B cell (primary cell): ENCODE measurements around the gene PPP6R2. TPM values are rescaled to one million over a fixed set of nuclear protein-coding genes. Genes with fewer than 3 reads are reported as not detected.

ENCODE experiments used
- ATAC-seq: fragments of 200-7000 bp; cut with Tn5 transposase; one replicate; pipeline ENCODE4 v1.10.0; 2021; ENCODE audit warnings: low read depth, mild to moderate bottlenecking, moderate number of reproducible peaks, moderate library complexity
- CTCF ChIA-PET: fragments of 350-600 bp; sonication (Branson Sonifier 250); formaldehyde crosslinking; loops from one replicate; lab custom pipeline; 2021; ENCODE audit warnings: antibody characterized with exemption, inconsistent platforms; lab: Charles Lee
- POLR2A ChIA-PET: fragments of 350-600 bp; sonication (Branson Sonifier 250); formaldehyde crosslinking; loops from one replicate; lab custom pipeline; 2021; ENCODE audit warnings: antibody characterized with exemption; lab: Charles Lee
- DNase-seq: peaks from one replicate; pipeline ENCODE4 v3.0.0; 2013
- H2AFZ ChIP-seq: 2 replicates; pipeline ENCODE4 v1.6.1; 2012; ENCODE audit warnings: mild to moderate bottlenecking, low read depth, low read length; ENCODE audit not compliant: insufficient read depth, poor library complexity, severe bottlenecking
- H3K27ac ChIP-seq, 2 donors: 1 replicate in 1 of 2; 2 replicates in 1 of 2; pipeline ENCODE4 v1.5.1; 2012 to 2013; ENCODE audit warnings: low read length in 2 of 2, mild to moderate bottlenecking in 2 of 2, moderate library complexity in 1 of 2
- H3K27me3 ChIP-seq, 4 experiments: fragments of 200-600 bp in 1 of 4; sonication (generic) in 1 of 4; replicated peaks in 1 of 4; 1 replicate in 2 of 4; 2 replicates in 2 of 4; pipeline versions ENCODE4 v1.6.1 to v1.7.0; 2013 to 2016; ENCODE audit warnings: low read length in 3 of 4, mild to moderate bottlenecking in 2 of 4, mixed read lengths in 1 of 4, moderate library complexity in 1 of 4; ENCODE audit not compliant: insufficient read depth in 4 of 4, control insufficient read depth in 3 of 4; ENCODE audit errors: control extremely low read depth in 1 of 4
- H3K36me3 ChIP-seq, 2 experiments: replicated peaks in 1 of 2; 1 replicate in 1 of 2; 2 replicates in 1 of 2; pipeline versions ENCODE4 v1.6.1 to v1.7.1; 2013; ENCODE audit warnings: low read length in 1 of 2; ENCODE audit not compliant: insufficient read depth in 2 of 2, control insufficient read depth in 1 of 2; ENCODE audit errors: control extremely low read depth in 1 of 2, extremely low read depth in 1 of 2
- H3K4me1 ChIP-seq, 2 donors: fragments of 200-600 bp in 1 of 2; sonication (generic) in 1 of 2; 1 replicate in 1 of 2; 2 replicates in 1 of 2; pipeline versions ENCODE4 v1.5.1 to v1.6.1; 2013 to 2017; ENCODE audit warnings: low read length in 2 of 2; ENCODE audit not compliant: control insufficient read depth in 2 of 2, insufficient read depth in 2 of 2
- H3K4me2 ChIP-seq: replicated peaks from 2 replicates; pipeline ENCODE3; 2012; ENCODE audit warnings: mild to moderate bottlenecking, low read depth, low read length; ENCODE audit not compliant: poor library complexity, severe bottlenecking
- H3K4me3 ChIP-seq, 5 experiments: fragments of 200-600 bp in 1 of 5; sonication (generic) in 1 of 5; 1 replicate in 3 of 5; 2 replicates in 2 of 5; pipeline versions ENCODE4 v1.5.1 to v1.7.0; 2011 to 2016; ENCODE audit warnings: low read length in 4 of 5, mild to moderate bottlenecking in 4 of 5, low read depth in 2 of 5, control low read depth in 1 of 5, moderate library complexity in 1 of 5; ENCODE audit not compliant: insufficient read depth in 1 of 5; ENCODE audit errors: control extremely low read depth in 1 of 5, extremely low read depth in 1 of 5
- H3K79me2 ChIP-seq: fragments of 200-600 bp; sonication (generic); one replicate; pipeline ENCODE4 v1.6.0; 2016; ENCODE audit warnings: low read length; ENCODE audit not compliant: control insufficient read depth, insufficient read depth
- H3K9ac ChIP-seq: fragments of 200-600 bp; sonication (generic); 2 replicates; pipeline ENCODE4 v1.6.1; 2017; ENCODE audit warnings: mild to moderate bottlenecking, low read length, moderate library complexity
- H3K9me3 ChIP-seq, 3 donors: one replicate each; pipeline versions ENCODE4 v1.6.1 to v1.7.1; 2013; ENCODE audit warnings: low read length in 2 of 3; ENCODE audit not compliant: control insufficient read depth in 2 of 3, insufficient read depth in 1 of 3; ENCODE audit errors: control extremely low read depth in 1 of 3
- H4K20me1 ChIP-seq: 2 replicates; pipeline ENCODE4 v1.6.0; 2012; ENCODE audit warnings: mild to moderate bottlenecking, low read length; ENCODE audit not compliant: insufficient read depth, control insufficient read depth, poor library complexity, severe bottlenecking
- H3K27ac Mint-ChIP-seq: one replicate; pipeline ENCODE4 v1.8.0; 2021; ENCODE audit warnings: mixed read lengths
- H3K27me3 Mint-ChIP-seq: one replicate; pipeline ENCODE4 v1.8.0; 2021; ENCODE audit warnings: mixed read lengths
- H3K4me1 Mint-ChIP-seq: one replicate; pipeline ENCODE4 v1.8.0; 2021; ENCODE audit warnings: mixed read lengths
- H3K4me3 Mint-ChIP-seq: one replicate; pipeline ENCODE4 v1.8.0; 2021; ENCODE audit warnings: mixed read lengths
- H3K9me3 Mint-ChIP-seq: one replicate; pipeline ENCODE4 v1.8.0; 2022; ENCODE audit warnings: mixed read lengths; ENCODE audit not compliant: insufficient read depth
- CTCF ChIP-seq: fragments of 200-600 bp; IDR thresholded peaks from one replicate; pipeline ENCODE4 v1.8.0; 2022; ENCODE audit warnings: antibody characterized with exemption, mild to moderate bottlenecking
- EZH2 ChIP-seq: IDR thresholded peaks from 2 replicates; pipeline ENCODE4 v1.6.1; 2012; ENCODE audit warnings: borderline replicate concordance, low read depth, mild to moderate bottlenecking, moderate library complexity, low read length; ENCODE audit not compliant: insufficient read depth, poor library complexity, severe bottlenecking
- WGBS: methylation state at CpG from one replicate; pipeline ENCODE4 v1.1.5; 2013; ENCODE audit warnings: missing lambda C conversion rate; ENCODE audit not compliant: insufficient coverage; 5-methylcytosine and 5-hydroxymethylcytosine counted together
- intact Hi-C: fragments of 100-400 bp; cut with micrococcal nuclease; formaldehyde crosslinking; loops from one replicate; pipeline ENCODE4 v1.10.0; 2022
- polyA plus RNA-seq: library from polyadenylated mRNA; depleted of rRNA; stranded (reverse); fragments of >200 nt; gene quantifications from 2 replicates; pipeline ENCODE4 v1.2.3, GENCODE V29; 2012
- total RNA-seq, 2 donors: library from RNA; stranded (reverse); fragments of 120-200 nt in 1 of 2; gene quantifications; 1 replicate in 1 of 2; 2 replicates in 1 of 2; pipeline versions ENCODE4 v1.2.3 to v1.2.4, GENCODE V29; 2013 to 2022

Gene PPP6R2
- total and polyA plus RNA-seq, 2 donors (not counting 1 experiment from before 2014, with no cell fraction given) = 91.4 to 98.7 TPM

GRCh38 chr22:50308986-50309600 lies 34.0 kb upstream of the PPP6R2 start:
- 42% methylated on average over 7 of the region's 9 CpGs for WGBS
- H3K9me3 ChIP-seq = peaks cover 0 to 6% (median 0%) of the 10 kb centered on the region in 3 donors
- H3K4me3 ChIP-seq = no peak overlapping the region
- no peak overlapping the region for H2AFZ ChIP-seq
- no peaks in the 10 kb centered on the region for H3K79me2 ChIP-seq
- no peak for TF ChIP-seq CTCF
- TF ChIP-seq EZH2 = no peak
- no peaks in the 10 kb centered on the region for H4K20me1 ChIP-seq
- H3K9ac ChIP-seq = no peak overlapping the region
- ATAC-seq (no peak), DNase-seq (no peak)
- no peak overlapping the region for H3K27ac ChIP-seq
- H3K4me1 Mint-ChIP-seq = peaks cover 31% of the 10 kb centered on the region
- peak overlapping the region; percentile 87 for H3K27ac Mint-ChIP-seq
- ChIA-PET CTCF (interaction anchor here (1.2 kb wide), 1 partner anchor 15 kb away, joined by 4 read pairs; no protein-coding TSS in a partner anchor), POLR2A (interaction anchor here (0.7 kb wide), 1 partner anchor 466 kb away, joined by 5 read pairs; no protein-coding TSS in a partner anchor)
- H3K9me3 Mint-ChIP-seq = no peaks in the 10 kb centered on the region
- peak overlapping the region; percentile 48 for H3K4me2 ChIP-seq
- intact Hi-C loops = no loop called here
- peaks cover 0 to 28% (median 7%) of the 10 kb centered on the region in 4 experiments for H3K27me3 ChIP-seq
- peak overlapping the region; percentile 78 for H3K4me3 Mint-ChIP-seq
- peaks cover 5% of the 10 kb centered on the region for H3K27me3 Mint-ChIP-seq
- no peaks in the 10 kb centered on the region for H3K36me3 ChIP-seq
- H3K4me1 ChIP-seq = peaks cover 53 to 70% of the 10 kb centered on the region in 2 donors

GRCh38 chr22:50309601-50309991 lies 33.5 kb upstream of the PPP6R2 start:
- no peak for ATAC-seq
- 28% methylated on average over 7 of the region's 7 CpGs for WGBS
- TF ChIP-seq EZH2 (no peak), CTCF (no peak)
- peaks cover 31% of the 10 kb centered on the region for H3K4me1 Mint-ChIP-seq
- H3K9me3 Mint-ChIP-seq = no peaks in the 10 kb centered on the region
- Histone ChIP-seq H3K36me3 (no peaks in the 10 kb centered on the region), H3K27ac (no peak overlapping the region), H3K9me3 (peaks cover 0 to 6% (median 0%) of the 10 kb centered on the region in 3 donors), H2AFZ (no peak overlapping the region), H3K27me3 (peaks cover 0 to 28% (median 7%) of the 10 kb centered on the region in 4 experiments), H3K4me1 (peaks cover 52 to 70% of the 10 kb centered on the region in 2 donors), H3K79me2 (no peaks in the 10 kb centered on the region), H3K4me3 (no peak overlapping the region), H4K20me1 (no peaks in the 10 kb centered on the region), H3K9ac (no peak overlapping the region), H3K4me2 (peak overlapping the region; percentile 48)
- H3K27me3 Mint-ChIP-seq = peaks cover 5% of the 10 kb centered on the region
- no peak overlapping the region for H3K4me3 Mint-ChIP-seq
- ChIA-PET POLR2A (interaction anchor here (0.7 kb wide), 1 partner anchor 466 kb away, joined by 5 read pairs; no protein-coding TSS in a partner anchor), CTCF (interaction anchor here (1.2 kb wide), 1 partner anchor 15 kb away, joined by 4 read pairs; no protein-coding TSS in a partner anchor)
- intact Hi-C loops = no loop called here
- no peak for DNase-seq
- H3K27ac Mint-ChIP-seq = no peak overlapping the region
